Measurements from ENCODE around the gene KIF1A.

GRCh38 chr2:240837621-240838020 is 17.6 kb upstream of the KIF1A start:
- no peak for TF ChIP-seq CTCF (IDR thresholded peaks at IDR 0.05 in 2 of 3, conservative IDR thresholded peaks at IDR 0.05 in 1 of 3; ENCODE audit: control insufficient read depth in 2 of 3, extremely low read depth in 1 of 3, insufficient read depth in 1 of 3, low read depth in 3 of 3, low read length in 3 of 3)
- TF ChIP-seq NFYA (IDR thresholded peaks at IDR 0.05; ENCODE audit: borderline replicate concordance, low read depth, low read length): no peak
- no peak for TF ChIP-seq GABPA (IDR thresholded peaks at IDR 0.05; ENCODE audit: low read depth)
- no peak for TF ChIP-seq POLR2A (IDR thresholded peaks at IDR 0.05; ENCODE audit: low read depth, low read length)
- no peak for TF ChIP-seq CREB1 (IDR thresholded peaks at IDR 0.05; ENCODE audit: low read depth)
- no peak for TF ChIP-seq REST (IDR thresholded peaks at IDR 0.05; ENCODE audit: low read depth, low read length)
- TF ChIP-seq USF1 (IDR thresholded peaks at IDR 0.05; ENCODE audit: borderline replicate concordance, extremely low read length, insufficient read depth, low read depth, low read length): no peak
- TF ChIP-seq TCF3 (IDR thresholded peaks at IDR 0.05; ENCODE audit: borderline replicate concordance, insufficient read depth, low read depth, low read length): no peak
- no peak for TF ChIP-seq TCF12 (IDR thresholded peaks at IDR 0.05; ENCODE audit: low read depth, low read length)
- TF ChIP-seq SPI1 (IDR thresholded peaks at IDR 0.05; ENCODE audit: borderline replicate concordance, insufficient read depth, low read depth, low read length): no peak
